Muscle of back (tissue), 11 donors: ENCODE data around the gene PTPRN2. TPM values are rescaled to one million over a fixed set of nuclear protein-coding genes. Genes with fewer than 3 reads are reported as not detected.
"Not testable (repeated sequence)": the region's sequence is repeated elsewhere in the genome, so short reads cannot be mapped to it uniquely, and the experiment has no call there.

Experiments
- DNase-seq, 3 donors: peaks; one replicate each; pipeline versions ENCODE4 v3.0.0 to v3.0.0-alpha.2; 2013
- polyA plus RNA-seq, 10 donors: library from polyadenylated mRNA; unstranded; fragments of 120-200 nt; gene quantifications; one replicate each; pipeline ENCODE4 v1.2.1, GENCODE V29; 2013; ENCODE audit not compliant: insufficient read length in 10 of 10

PTPRN2 gene
- polyA plus RNA-seq, 10 donors: 1.8 to 3.1 (median 2.1) TPM

- no peak for DNase-seq
Measured at GRCh38 chr7:157744786-157745601, 842.6 kb downstream of the PTPRN2 start.

DNA sequence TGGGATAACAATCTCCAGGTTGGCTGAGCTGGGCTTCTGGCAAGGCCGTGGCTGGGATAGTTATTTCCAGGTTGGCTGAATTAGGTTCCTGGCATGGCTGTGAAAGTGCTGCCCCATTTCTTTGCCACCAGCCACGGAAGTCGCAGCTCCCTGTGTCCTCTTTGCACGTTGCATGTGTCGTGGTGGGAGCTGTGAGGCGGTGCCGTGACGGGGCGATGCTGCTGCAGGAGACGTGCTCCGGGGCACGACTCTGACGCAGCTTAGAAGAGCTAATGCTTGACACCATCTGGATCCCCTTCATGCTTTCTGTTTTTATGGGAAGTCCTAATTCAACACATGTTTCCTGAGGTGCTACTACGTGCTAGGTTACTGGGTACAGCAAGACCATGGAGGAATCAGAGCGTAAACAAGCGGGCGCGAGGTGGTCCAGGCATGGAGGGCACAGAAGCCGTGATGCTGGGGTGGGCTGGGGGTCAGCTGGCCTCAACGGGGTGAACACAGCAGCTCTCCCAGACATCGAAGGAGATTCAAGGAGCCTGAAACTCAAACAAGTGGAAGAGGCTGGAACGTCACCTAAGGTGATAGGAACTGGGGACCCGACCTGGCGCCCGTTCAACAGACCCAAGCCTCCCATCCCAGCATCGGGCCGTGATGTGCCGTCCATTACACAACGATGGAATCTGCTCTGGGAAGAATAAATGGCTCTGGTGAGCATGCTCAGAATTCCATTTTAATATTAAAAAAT is 843.7 kb downstream of the PTPRN2 start:
- DNase-seq: no peak

- no peak for DNase-seq
Measured at GRCh38 chr7:157740251-157740798, 847.3 kb downstream of the PTPRN2 start.

GRCh38 chr7:157739650-157740049 is 848.0 kb downstream of the PTPRN2 start:
- DNase-seq: no peak

GRCh38 chr7:157739031-157739430 is 848.6 kb downstream of the PTPRN2 start:
- DNase-seq: peak; percentile 18 to 43 (median 33)

GRCh38 chr7:157738066-157738460 is 849.6 kb downstream of the PTPRN2 start:
- DNase-seq: peak; percentile 7 to 57 (median 16)

DNA sequence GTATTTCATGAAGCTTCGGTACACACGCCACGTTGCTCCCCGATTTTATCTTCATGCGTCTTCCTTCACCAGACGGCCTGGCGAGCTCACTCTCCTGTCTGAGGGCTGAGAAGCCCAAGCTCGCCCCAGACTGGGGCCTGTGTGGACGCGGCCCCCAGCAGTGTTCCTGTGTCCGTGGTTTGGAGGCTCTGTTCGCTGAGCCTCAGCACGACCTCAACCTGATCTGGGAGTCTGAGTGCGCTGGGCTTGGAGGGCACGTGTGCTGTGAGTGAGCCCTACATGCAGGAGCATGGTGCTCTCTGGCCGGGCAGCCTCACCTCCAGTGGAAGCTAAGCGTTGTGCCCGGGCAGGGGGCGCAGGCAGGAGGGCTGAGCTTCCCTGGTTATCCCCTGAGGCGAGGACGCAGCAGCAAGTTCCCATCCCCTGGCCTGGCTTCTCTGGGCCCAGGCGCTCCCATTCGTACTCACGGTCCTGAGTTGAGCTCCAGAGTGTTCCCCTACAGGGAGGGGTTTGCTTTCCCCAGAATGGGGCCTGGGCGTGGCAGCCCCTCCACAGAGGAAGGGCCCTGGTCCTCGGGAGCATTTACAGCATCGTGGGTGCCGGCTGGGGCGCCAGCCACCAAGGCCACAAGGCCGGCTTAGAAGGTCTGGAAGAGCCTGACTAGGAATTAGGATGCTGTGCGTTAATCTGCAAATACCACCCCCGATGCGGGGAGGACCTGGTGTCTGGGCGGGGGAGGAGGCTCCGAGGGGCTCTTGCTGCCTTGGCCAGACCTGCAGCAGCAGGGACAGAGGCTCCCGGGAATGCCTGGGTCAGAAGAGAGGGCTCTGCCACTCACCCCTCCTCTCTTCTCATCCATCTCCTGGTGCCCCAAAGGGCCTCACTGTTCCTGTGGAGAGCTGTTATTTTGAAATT is 850.2 kb downstream of the PTPRN2 start:
- DNase-seq: no peak

DNA sequence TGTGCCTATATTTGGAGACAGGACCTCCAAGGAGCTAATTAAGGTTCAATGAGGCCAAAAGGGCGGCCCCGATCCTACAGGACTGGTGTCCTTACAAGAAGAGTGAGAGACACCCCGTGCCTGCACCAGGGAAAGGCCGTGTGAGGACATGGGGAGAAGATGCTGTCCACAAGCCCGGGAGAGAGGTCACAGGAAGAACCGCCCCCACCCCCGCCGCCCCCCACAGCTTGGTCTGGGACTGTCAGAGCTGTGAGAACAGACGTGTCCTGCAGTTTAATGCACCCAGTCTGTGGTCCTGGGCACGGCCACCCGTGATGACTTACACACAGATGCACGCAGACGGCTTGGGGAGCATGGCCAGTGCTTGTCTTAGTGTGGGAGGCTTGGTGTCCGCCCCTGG is 851.3 kb downstream of the PTPRN2 start:
- no peak for DNase-seq

DNA sequence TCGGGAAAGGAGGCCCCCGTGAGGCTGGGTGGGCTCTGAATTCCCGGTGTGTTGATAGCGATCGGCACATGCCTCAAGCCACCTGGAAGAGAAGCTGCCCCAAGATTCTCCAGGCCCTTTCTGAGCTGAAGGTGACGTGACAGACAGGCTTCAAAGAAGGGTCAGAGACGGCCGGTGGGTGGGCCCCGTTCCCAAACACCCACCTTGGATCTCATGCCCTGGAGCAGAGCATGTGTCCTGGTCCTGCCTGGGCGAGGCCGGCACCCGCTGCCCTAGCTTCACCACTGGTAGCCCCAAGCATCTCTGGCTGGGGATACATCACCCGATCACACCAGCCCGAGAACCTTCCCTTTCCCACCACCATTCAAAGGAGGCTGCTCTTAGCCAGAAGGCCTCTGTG is 851.8 kb downstream of the PTPRN2 start:
- no peak for DNase-seq

- DNase-seq: no peak
Measured at GRCh38 chr7:157734676-157735640, 852.7 kb downstream of the PTPRN2 start.

GRCh38 chr7:157733760-157734395 is 853.7 kb downstream of the PTPRN2 start:
- DNase-seq: not testable (repeated sequence)

DNA sequence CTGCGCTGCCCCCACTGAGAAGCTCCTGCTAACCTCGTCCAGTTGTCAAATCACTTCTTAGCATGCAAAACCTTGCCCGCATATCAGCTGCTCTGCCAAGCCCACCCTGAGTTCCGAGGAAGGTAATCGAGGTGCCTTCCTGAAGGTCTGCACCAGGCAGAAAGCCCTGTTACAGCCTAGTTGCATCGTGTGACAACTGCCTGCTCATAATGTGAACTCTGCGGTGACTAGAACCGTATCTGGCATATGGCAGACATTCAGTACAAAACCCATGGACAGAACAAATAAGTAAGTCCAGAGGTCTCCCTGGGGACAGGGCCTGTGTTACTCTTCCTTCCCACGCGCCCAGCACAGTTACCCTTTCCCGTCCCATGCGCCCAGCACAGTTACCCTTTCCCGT is 856.5 kb downstream of the PTPRN2 start:
- DNase-seq: no peak

DNA sequence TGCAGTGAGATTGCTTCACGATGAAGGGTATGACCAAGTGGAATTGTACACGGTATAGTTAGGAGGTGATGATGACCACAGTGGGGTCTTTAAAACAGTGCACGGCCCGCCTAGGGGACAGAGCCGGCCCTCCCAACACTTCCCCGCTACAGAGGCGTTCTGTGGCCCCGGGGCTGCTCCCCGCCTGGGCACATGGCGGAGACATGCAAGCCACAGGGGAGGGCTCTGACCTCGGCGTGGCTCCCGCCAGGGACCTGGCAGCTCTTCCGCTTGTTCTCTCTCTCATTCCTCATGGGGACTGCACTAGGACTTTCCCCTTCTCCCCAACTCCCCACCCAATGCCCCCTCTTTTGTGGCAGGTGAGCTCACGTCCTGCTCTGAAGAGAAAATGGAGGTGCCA is 857.0 kb downstream of the PTPRN2 start:
- no peak for DNase-seq

DNA sequence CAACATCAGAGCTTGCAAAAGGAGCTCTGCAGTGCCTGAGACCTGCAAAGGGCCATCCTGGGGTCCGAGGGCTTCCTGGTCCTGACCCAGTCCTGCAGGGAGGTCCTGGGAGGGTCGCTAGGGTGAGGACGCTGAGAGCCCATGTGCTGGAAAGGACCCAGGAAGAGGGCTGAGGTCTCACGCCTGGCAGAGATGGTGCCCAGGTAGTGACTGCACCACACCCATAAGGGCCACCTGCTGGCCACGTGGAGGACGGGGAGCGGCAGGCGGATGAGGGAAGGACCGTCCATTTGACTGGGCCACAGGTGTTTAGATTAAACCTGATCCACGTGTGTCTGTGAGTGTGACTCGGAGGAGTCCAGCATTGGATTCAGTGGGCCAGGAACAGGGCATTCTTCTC is 858.1 kb downstream of the PTPRN2 start:
- no peak for DNase-seq

DNA sequence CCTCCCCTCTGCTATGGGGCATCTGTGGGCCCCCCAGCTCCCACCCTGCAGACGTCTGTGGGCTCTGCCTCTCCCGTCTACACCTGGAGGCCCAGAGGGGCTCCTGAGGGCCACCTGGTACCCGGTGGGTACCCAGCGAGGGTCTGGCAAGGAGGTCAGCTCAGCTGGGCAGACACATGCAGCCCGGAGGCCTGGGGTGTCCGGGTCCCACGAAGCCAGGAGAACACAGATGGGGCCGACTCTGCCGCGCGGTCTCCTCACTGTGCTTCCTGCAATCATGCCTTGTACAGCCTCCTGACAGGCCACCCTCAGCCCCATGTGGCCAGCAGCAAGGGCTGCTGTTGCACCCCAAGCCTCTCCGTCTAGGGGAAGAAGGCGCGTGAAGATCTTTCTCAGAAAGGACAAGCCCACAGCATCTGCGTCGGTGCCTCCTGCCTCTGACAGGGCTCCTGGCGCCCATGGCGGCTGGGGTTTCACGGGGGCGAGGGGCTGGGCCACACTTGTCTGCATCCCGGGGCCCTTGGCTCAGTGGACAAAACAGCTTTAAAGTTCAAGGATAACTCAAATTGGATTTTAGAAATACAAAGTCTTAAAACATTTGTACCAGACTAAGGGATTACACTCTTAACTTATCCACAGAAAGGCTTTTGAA is 859.5 kb downstream of the PTPRN2 start:
- DNase-seq: no peak

DNA sequence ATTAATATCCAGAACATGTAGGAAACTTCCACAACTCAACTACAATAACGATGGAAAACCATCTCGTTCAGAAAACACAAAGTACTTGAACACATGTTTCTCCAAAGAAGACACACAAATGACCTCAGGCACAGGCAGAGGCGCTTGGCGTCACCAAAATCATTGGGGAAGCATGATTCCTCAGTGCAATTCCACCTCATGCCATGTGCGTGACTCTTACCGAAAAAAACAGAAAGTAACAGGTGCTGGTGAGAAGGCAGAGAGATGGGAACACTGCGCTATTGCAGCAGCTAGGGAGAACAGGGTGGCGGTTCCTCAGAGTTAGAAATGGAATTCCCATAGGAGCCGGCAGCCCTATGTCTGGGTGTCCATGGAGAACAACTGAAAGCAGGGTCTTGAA is 860.9 kb downstream of the PTPRN2 start:
- no peak for DNase-seq

GRCh38 chr7:157725312-157725711 is 862.3 kb downstream of the PTPRN2 start:
- DNase-seq: not testable (repeated sequence)

- no peak for DNase-seq
Measured at GRCh38 chr7:157723205-157723604, 864.4 kb downstream of the PTPRN2 start.
